Activated naive CD4-positive, alpha-beta T cell (primary cell): Measurements from ENCODE around the gene COPA.
"Not testable (repeated sequence)": the region's sequence is repeated elsewhere in the genome, so short reads cannot be mapped to it uniquely, and the experiment has no call there.

Source experiments
- DNase-seq, 4 experiments: peaks; one replicate each; lab custom pipeline; 2025; lab: John Stamatoyannopoulos, UW

COPA gene

DNA sequence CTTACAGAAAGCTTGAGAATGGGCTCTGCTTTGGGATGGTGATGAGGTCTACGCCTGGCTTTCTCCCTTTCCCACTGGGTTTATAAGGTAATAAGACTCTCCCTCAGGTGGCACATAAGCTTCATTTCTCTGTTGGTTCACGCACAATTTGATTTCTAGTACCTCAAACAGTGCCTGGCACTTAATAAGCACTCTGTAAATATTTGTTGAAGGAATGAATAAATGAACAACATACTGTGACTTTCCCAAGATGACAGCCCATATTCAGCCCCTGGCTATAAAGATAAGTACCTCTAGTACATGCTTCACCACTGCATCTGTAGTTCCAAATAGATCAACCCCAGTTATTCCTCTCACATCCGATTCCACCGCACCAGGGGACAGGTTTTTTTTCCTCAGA is 17.8 kb downstream of the COPA start:
- no peak for DNase-seq

DNA sequence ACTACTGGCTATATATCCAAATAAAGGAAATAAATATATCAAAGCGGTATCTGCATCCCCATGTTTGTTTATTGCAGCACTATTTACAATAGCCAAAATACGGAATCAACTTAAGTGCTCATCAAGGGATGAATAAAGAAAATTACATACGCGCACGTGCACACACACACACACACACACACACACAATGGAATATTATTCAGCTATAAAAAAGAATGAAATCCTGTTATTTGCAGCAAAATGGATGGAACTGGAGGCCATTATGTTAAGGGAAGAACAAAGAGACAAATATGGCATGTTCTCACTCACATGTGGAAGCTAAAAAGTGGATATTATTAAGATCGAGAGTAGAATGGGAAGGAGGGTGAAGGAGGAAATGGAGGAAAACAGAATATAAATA is 20.2 kb downstream of the COPA start:
- DNase-seq: no peak

DNA sequence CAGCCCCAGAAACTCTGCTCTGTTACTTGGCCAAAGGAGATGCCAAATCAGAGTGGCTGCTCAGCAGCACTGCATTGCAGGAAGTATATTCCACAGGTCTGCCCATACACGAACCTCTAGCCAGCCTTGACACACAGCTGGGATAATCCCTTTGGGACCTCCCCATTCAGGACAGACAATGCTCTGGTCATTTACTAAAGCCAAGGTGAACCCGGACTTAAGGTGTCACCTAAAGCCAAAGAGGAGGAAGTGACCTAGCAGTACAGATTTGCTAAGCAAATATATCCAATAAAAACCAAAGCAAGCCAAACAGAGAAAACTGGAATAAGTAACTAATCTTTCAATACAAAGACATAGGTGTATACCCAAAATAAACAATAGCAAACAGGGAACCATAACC is 27.7 kb downstream of the COPA start:
- DNase-seq: no peak

DNA sequence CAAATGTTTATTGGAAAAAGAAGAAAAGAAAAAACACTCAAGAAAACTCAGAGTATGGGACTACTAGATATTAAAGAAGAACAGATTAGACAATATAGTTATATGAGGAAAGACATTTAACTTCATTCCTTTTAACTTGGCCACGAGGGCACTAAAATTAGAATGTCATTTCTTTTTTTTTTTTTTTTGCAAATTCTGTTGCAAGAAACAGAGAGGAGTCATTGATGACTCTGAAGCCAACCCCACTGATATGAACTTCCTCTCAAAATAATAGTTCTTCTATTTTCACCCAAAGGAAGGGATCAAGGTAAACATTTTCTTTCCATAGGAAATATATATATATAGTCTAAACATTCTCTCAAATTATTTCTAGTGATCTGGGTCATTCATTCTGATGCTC is 33.5 kb downstream of the COPA start:
- no peak for DNase-seq

DNA sequence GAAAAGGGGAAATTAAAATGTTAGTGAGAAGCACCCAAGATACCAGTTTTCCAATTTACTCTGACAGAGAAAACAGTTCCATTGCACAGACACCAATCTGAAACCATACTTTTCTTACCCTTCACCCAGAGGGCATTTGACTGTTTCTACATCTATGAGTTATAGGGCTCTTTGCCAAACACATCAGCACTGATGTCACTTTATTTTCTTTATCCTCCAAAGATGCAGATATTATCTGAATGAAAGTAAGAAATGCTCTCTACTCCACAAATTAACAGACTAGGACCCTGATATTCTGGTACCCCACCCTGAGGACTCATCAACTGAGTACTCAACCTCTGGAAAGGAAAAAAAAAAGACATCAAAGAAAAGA is 33.9 kb downstream of the COPA start:
- no peak for DNase-seq

DNA sequence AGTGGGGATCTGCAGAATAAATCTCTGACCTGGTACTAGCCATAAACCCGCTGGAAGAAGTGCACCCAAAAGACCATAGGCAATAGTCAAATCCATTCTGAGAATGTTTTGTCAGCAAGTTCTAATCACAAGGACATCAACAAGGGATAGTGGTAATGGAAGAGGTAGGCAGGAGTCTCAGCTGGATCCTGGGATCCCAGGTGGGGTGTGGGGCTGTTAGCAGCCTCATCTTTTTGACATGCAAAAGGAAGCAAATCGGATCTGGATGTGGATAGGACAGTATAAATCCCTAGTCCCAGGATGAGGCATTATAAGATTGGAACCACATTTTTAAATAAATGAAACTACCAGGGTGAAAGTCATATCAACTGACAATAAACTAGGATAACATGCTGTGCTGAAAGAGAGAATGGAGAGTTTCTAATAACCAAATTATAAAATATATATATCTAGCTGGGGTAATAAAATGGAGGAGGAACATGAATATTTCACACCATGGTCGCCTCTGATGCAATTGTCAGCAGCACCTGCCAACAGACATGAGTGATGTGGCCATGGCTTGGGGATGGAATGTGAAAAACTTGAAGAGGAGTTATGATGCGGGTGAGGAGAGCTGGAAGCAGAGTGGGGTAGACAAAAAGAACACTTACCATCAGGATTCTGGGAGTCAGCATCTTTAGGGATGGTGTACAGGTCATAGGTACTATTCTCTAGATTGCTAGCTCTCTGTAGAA is 34.4 kb downstream of the COPA start:
- no peak for DNase-seq

DNA sequence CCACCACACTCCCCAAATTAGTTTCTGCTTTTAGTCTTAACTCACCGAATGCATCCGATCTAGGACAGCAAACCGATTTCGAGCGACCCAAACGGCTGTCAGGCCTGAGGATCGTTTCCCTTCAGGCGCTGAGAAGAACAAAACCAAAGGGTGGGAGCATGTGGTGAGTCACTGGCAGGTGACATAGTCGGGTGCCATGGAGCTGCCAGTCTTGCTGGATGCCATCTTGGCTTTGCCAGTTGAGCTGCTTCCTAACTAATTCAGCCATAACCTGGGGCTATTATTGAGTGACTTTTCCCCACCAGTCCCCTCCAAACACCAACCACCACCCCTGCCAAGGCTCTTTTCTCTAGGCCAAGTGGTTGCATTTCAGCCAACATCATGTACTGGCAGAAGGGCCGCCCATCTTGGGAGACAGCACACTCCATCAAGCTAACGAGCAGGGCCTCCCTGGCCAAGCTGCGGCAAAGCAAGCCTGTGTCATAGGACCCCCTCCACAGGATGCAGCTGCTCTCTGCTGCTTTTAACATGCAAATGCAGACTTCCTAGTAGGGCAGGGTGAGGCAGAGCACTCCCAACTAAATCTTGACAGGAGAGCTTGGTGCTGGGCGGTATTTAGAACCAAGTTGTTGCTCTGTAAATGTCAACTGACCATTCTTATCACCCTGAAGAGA is 35.8 kb downstream of the COPA start:
- no peak for DNase-seq

DNA sequence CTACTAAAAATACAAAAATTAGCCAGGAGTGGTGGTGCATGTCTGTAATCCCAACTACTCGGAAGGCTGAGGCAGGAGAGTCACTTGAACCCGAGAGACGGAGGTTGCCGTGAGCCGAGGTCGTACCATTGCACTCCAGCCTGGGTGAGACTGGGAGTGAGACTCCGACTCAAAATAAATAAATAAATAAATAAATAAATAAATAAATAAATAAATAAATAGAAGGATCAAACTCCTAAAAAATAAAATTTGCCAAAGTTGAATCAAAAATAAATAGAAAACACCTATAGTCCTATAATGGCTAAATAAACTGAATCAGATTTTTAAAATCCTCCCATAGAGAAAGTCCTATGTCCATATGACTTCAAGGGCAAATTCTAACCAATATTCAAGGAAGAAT is 42.9 kb downstream of the COPA start:
- no peak for DNase-seq

DNA sequence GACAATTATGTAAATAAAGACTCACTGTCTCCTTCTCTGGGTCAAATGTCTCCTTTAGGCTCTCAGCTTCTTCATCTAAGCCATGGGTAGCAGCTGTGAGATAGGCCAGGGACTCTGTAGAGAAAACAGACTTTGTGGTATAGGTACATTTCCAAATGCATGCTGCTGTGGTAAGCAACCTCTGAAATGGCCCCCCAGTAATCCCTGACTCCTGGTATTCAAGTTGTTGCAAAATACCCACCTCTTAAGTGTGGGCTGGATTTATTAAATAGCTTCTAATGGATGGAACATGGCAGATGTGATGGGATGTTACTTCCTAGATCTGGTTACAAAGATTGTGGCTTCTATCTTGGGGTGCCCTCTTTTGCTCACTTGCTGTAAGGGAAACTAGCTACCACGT is 47.0 kb downstream of the COPA start:
- DNase-seq: no peak

DNA sequence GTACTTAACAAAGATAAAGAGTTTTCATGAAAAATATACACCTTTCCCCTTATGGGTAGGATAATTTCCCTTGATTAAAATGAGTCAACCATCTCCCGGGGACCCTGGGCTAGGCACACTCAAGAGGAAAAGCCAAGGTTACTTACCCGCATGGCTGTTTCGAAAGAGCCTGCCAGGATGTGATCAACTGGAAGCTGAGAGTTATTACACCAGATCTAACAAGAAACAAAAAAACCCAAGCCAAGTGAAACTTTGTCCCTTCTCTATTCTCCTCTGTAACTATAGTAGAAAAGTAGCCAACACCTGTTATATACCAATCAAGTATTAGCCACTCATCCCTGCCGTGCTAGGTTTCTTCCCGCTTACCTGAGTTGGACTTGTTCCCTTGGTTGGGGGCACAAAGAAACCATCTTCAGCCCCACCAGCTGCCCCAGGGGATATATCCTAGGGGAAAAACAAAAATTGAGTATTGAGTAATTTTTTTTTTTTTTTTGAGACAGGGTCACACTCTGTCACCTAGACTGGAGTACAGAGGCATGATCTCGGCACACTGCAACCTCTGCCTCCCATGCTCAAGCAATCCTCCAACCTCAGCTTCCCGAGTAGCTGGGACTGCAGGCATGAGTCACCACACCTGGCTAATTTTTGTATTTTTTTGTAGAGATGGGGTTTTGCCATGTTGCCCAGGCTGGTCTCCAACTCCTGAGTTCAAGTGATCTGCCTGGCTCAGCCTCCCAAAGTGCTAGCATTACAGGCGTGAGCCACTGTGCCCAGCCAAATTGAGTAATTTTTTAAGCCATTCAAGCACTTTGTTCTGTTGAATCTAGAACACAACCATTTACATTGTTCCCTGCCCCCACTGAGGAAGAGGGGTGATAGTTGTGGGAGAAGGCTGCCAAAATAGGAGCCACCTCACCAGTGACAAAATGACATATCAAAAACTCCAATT is 49.8 kb downstream of the COPA start:
- DNase-seq: no peak

DNA sequence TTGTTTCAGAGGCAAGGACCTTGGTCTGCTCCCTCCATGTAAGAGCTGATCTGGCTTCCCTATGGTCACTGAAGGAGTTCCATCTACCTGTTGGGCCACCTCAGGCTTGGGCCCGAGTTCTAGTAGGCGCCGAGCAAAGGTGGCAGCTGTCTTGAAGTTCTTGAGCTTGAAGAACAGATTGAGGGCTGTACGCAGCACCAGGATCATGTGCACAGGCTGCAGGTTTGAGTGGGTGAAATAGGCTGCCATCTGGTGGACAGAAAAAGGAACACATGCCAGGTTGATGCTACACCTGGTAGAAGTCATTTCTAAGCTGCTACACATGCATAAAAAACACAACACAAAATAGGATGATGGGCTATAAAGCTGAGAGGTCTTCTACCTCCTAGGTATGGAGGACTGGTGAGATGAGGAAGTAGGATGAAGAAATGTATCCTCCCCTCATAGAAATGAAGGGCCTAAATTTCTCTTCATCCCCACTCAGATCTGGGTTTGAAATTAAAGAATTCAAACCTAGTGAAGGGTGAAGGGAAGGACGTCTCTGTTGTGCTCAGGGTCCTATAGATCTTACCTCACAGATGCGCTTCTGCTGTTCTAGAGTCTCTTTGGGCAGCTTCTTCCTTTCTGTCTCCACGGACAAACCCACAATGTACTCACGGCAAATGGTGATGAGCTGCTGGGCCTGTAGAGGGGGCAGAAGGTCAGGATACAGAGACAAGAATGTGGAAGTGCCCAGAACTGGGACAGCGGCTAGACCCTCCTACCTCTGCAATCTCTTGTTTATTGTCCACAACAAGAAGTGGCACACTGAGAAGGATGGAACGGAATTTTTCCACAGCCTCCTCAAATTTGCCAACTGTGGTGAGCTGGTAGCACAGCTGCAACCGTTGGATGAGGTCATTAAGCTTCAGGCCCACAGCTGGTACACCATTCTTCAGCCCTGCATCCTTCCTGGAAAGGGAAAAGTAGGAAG is 51.5 kb downstream of the COPA start:
- peak in 3 of 4 experiments; percentile 3 to 32 (median 28) for DNase-seq

DNA sequence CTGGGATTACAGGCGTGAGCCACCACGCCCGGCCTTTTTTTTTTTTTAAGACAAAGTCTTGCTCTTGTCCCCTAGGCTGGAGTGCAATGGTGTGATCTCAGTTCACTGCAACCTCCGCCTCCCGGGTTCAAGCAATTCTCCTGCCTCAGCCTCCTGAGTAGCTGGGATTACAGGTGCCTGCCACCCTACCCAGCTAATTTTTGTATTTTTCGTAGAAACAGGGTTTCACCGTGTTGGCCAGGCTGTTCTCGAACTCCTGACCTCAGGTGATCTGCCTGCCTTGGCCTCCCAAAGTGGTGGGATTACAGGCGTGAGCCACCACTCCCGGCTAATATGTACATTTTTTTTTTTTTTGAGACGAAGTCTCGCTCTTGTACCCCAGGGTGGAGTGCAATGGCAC is 55.3 kb downstream of the COPA start:
- DNase-seq: not testable (repeated sequence)

DNA sequence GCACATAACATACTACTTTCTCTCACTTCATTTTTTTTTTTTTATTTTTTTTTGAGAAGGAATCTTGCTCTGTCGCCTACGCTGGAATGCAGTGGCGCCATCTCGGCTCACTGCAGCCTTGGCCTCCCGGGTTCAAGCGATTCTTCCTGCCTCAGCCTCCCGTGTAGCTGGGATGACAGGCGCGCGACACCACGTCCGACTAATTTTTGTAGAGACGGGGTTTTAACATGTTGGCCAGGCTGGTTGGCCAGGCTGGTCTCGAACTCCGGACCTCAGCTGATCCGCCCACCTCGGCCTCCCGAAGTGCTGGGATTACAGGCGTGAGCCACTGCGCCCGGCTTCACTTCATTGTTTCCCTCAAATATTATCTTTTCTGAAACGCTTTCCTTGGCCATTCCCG is 57.5 kb downstream of the COPA start:
- DNase-seq: no peak

DNA sequence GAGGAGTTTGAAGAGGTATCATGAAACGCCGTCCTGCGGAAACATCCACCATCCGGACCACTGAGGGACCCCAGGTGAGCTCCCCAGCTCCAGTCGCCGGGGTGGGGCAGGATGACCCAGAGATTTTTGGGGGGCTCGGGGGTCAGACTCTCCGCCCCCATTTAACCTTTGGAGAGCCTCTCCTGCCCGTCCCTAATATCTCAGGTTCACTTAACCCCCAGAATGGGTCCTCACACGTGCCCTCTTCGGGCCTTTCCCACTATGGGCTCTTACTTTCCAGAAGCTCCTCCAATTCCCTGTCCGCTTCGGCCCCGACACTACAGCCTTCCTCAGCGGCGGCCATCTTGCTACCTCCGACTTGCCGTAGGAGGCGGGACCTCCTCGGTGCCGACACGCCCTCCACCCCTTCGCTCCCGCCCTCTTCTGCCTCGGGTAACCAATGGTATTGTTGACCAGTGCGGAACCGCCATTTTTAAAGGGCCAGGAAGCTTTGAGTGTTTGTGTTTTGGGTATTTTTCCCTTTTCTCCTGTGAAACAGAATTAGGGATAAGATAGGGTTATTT is 58.2 kb downstream of the COPA start, which contains the start of gene PEX19:
Gene PEX19, minus strand, starts transcription at position 352 of the 563 bp plus-strand sequence. Its CDS starts 9 bp downstream, at position 343.
- peak; percentile 75 to 91 (median 82) for DNase-seq

DNA sequence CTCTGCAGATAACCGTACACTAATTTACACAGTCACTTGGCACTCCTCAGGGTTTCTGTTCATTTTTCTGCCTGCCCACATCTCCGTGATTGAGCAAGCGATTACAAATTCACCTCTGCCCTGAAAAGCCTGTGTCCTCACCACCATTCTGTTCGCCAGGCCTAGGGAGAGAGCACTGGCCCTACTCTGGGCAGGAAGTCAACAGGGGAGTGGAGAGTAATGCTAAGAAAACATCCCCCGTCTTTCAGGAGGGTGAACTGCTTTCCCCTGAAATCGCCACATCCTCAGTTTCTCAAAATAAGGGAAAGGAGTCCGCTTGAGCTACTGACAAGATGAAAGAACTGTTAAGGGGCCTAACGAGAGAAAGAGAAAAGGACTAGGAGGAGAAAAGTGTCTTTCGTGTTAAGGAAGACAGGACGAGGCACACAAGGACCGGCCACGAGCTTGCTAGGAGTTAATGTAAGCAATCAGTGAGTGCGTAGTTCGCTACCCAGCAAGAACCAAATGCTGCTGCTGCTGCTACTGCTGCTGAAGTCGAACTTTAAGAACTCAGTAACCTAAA is 58.7 kb downstream of the COPA start:
- no peak for DNase-seq

DNA sequence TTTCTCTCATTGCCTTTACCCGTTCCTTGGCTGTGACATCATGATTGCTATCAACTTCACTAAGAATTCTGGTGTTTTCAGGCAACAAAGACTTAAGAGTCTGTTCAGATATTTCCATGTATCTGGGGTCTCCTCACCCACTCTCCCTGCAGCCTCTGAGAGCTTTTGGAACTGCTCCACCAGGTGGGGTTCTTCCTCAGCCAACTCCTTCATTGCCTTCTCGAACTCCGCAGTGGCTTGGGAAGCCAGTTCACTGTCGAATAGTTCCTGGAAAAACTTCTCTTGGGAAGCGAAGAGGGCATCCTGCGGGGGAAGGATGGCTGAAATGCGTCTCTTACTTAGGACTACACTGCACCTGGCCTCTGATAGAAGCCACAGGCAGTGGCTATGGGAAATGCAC is 60.2 kb downstream of the COPA start:
- no peak for DNase-seq

DNA sequence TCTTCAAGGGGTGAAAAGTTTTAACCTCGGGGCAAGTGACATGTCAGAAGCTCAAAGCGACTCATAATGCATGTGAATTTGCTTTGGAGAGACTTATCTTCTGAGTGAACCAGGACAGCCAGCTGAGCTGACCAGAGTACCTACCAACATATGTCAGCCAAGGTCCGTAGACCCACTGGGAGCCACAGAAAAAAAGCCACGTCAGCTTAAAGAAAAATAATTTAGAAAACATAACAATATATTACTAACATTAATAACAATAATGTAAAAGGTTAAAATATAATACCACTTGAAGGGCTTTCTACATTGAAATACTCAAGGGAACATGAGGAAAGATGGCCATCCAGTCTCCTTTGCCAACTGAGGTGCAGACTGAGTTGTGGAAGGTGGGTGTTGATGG is 65.1 kb downstream of the COPA start:
- no peak for DNase-seq

DNA sequence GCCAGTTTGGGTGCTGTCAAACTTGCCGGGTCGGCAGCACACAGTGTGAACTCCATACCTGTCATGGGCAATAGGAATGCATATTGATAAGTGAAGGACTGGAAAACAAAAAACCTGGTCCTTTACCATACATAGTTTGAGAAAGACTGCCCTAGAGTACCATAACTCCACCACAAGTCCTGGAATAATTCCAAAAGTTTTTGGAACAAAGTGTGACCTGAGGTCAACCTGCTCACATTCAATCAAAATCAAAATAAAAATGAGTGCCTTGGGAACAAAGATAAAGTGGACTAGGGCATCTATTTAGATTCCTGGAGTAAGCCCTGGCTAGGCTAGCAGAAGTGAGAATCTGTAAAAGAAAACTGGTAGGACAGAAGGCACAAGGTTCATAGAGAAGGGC is 65.7 kb downstream of the COPA start:
- DNase-seq: no peak

DNA sequence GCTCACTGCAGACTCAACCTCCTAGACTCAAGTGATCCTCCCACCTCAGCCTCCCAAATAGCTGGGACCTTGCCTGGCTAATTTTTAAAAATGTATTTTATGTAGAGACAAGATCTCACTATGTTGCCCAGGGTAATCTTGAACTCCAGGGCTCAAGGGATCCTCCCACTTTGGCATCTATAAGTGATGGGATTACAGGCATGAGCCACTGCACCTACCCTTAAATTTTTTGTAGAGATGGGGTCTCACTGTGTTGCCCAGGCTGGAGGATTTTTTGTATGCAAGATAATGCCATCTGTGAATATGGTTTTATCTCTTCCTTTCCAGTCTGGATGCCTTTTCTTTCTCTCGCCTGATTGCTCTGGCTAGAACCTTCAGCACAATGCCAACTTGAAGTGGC is 72.0 kb downstream of the COPA start:
- DNase-seq: no peak

DNA sequence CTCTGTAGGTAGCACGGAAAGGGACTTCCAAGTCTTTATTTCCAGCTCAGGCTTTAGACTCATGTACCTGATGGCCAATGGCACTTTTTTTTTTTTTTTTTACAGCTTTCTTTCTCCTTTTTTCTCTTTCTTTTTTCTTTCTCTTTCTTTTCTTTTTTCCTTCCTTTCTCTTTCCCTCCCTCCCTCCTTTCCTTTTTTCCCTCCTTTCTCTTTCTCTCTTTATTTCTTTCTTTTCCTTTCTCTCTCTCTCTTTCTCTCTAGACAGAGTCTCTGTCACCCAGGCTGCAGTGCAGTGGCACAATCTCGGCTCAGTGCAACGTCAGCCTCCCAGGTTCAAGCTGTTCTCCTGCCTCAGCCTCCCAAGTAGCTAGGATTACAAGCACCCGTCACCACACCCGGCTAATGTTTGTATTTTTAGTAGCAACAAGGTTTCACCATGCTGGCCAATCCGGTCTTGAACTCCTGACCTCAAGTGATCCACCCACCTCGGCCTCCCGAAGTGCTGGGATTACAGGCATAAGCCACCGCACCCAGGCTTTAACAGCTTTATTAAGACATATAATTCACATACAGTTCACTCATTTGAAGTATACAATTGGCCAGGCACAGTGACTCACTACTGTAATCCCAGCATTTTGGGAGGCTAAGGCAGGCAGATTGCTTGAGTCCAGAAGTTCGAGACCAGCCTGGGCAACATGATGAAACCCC is 75.6 kb downstream of the COPA start:
- DNase-seq: no peak
